Caco-2 (cell line): ENCODE measurements around the gene RBM25. TPM values are rescaled to one million over a fixed set of nuclear protein-coding genes. Genes with fewer than 3 reads are reported as not detected.

ENCODE experiments used
- BruUV-seq: library from RNA; stranded (reverse); fragments of 400-500 nt; replicated peaks from 2 replicates; lab custom pipeline; 2021; lab: Mats Ljungman, UMichigan
- CTCF ChIA-PET: fragments of 300-600 bp; sonication (Branson Sonifier 250); formaldehyde crosslinking; loops from one replicate; lab custom pipeline; 2022; ENCODE audit warnings: antibody characterized with exemption; lab: Charles Lee
- POLR2A ChIA-PET: fragments of 300-600 bp; sonication (Branson Sonifier 250); formaldehyde crosslinking; loops from one replicate; lab custom pipeline; 2022; ENCODE audit warnings: antibody characterized with exemption; lab: Charles Lee
- DNase-seq, 2 experiments: peaks; one replicate each; pipeline versions ENCODE4 v3.0.0 to v3.0.0-alpha.2; 2020 to 2022
- H3K27me3 ChIP-seq: replicated peaks from 2 replicates; pipeline ENCODE4 v1.6.0; 2011; ENCODE audit warnings: low read length; ENCODE audit not compliant: control insufficient read depth, insufficient read depth
- H3K36me3 ChIP-seq: 2 replicates; pipeline ENCODE4 v1.5.1; 2011; ENCODE audit warnings: low read length; ENCODE audit not compliant: control insufficient read depth, insufficient read depth
- H3K4me1 ChIP-seq: fragments of 250-450 bp; sonication (Bioruptor Pico); 2 replicates; pipeline ENCODE4 v1.5.1; 2020; ENCODE audit warnings: mild to moderate bottlenecking
- H3K4me3 ChIP-seq: 2 replicates; pipeline ENCODE4 v1.5.1; 2011; ENCODE audit warnings: low read depth, mild to moderate bottlenecking, control low read depth, low read length
- H3K9me3 ChIP-seq: fragments of 250-450 bp; sonication (Bioruptor Pico); 2 replicates; pipeline ENCODE4 v1.5.1; 2020; ENCODE audit warnings: mild to moderate bottlenecking, moderate library complexity
- H3K27ac Mint-ChIP-seq: one replicate; pipeline ENCODE4 v1.8.0; 2022; ENCODE audit warnings: mixed read lengths; ENCODE audit not compliant: unreplicated experiment
- H3K27me3 Mint-ChIP-seq: one replicate; pipeline ENCODE4 v1.8.0; 2022; ENCODE audit warnings: mixed read lengths; ENCODE audit not compliant: insufficient read depth, unreplicated experiment
- H3K36me3 Mint-ChIP-seq: one replicate; pipeline ENCODE4 v1.8.0; 2022; ENCODE audit warnings: mild to moderate bottlenecking, mixed read lengths; ENCODE audit not compliant: insufficient read depth, unreplicated experiment
- H3K4me1 Mint-ChIP-seq: one replicate; pipeline ENCODE4 v1.8.0; 2022; ENCODE audit warnings: low read depth, mixed read lengths; ENCODE audit not compliant: unreplicated experiment
- H3K4me3 Mint-ChIP-seq: one replicate; pipeline ENCODE4 v1.8.0; 2022; ENCODE audit warnings: mild to moderate bottlenecking, moderate library complexity, mixed read lengths; ENCODE audit not compliant: unreplicated experiment
- H3K9me3 Mint-ChIP-seq: one replicate; pipeline ENCODE4 v1.8.0; 2022; ENCODE audit warnings: mixed read lengths; ENCODE audit not compliant: unreplicated experiment
- intact Hi-C: fragments of 100-400 bp; cut with micrococcal nuclease; formaldehyde crosslinking; loops from one replicate; pipeline ENCODE4 v1.10.0; 2022; ENCODE audit not compliant: unreplicated experiment
- total RNA-seq: library from RNA; stranded (reverse); gene quantifications from 2 replicates; pipeline ENCODE4 v1.2.3, GENCODE V29; 2022
- TF ChIP-seq, protein P1 (sequence below), 2 experiments: fragments of 200-600 bp in 1 of 2; IDR thresholded peaks; 1 replicate in 1 of 2; 2 replicates in 1 of 2; pipeline versions ENCODE4 v1.5.1 to v1.8.0; 2011 to 2022; ENCODE audit warnings: antibody characterized with exemption in 1 of 2, control low read depth in 1 of 2, inconsistent platforms in 1 of 2, low read depth in 1 of 2, low read length in 1 of 2, mild to moderate bottlenecking in 1 of 2, moderate library complexity in 1 of 2; ENCODE audit not compliant: insufficient read depth in 1 of 2, severe bottlenecking in 1 of 2, unreplicated experiment in 1 of 2

The RBM25 gene
- total RNA-seq, 1 experiment from 2014 or later = 89.3 TPM

DNA sequence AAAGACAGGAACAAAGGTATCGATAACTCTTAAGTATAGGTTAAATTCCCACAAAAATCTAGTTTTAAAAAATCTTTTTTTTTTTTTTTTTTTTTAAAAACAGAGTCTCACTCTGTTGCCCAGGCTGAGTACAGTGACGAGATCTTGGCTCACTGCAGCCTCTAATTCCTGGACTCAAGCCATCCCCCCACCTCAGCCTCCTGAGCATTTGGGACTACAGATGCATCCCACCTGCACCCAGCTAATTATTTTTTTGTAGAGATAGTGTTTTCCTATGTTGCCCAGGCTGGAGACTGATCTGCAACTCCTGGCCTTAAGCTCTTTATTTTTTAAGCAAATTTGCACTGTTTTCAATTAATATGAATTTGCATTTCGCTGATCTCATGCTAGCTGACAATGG lies 87.8 kb downstream of the RBM25 start:
- no TSS peak for BruUV-seq
- no peaks in the 10 kb centered on the region for H3K4me1 Mint-ChIP-seq
- Histone ChIP-seq H3K9me3 (no peaks in the 10 kb centered on the region), H3K4me1 (peaks cover 23% of the 10 kb centered on the region), H3K4me3 (no peak overlapping the region), H3K27me3 (no peaks in the 10 kb centered on the region), H3K36me3 (no peaks in the 10 kb centered on the region; the same call in none of the 2 replicates)
- ChIA-PET POLR2A (no interaction called here), CTCF (no interaction called here)
- H3K4me3 Mint-ChIP-seq = no peak overlapping the region
- H3K9me3 Mint-ChIP-seq = no peaks in the 10 kb centered on the region
- intact Hi-C loops = no loop called here
- no peak overlapping the region for H3K27ac Mint-ChIP-seq
- no peaks in the 10 kb centered on the region for H3K27me3 Mint-ChIP-seq
- peaks cover 16% of the 10 kb centered on the region for H3K36me3 Mint-ChIP-seq
- DNase-seq = no peak
- TF ChIP-seq, protein P1, sequence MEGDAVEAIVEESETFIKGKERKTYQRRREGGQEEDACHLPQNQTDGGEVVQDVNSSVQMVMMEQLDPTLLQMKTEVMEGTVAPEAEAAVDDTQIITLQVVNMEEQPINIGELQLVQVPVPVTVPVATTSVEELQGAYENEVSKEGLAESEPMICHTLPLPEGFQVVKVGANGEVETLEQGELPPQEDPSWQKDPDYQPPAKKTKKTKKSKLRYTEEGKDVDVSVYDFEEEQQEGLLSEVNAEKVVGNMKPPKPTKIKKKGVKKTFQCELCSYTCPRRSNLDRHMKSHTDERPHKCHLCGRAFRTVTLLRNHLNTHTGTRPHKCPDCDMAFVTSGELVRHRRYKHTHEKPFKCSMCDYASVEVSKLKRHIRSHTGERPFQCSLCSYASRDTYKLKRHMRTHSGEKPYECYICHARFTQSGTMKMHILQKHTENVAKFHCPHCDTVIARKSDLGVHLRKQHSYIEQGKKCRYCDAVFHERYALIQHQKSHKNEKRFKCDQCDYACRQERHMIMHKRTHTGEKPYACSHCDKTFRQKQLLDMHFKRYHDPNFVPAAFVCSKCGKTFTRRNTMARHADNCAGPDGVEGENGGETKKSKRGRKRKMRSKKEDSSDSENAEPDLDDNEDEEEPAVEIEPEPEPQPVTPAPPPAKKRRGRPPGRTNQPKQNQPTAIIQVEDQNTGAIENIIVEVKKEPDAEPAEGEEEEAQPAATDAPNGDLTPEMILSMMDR (IDR thresholded peaks at IDR 0.05; ENCODE audit: insufficient read depth in 1 of 2, low read depth in 1 of 2, low read length in 1 of 2, severe bottlenecking in 1 of 2, unreplicated experiment in 1 of 2) = no peak

DNA sequence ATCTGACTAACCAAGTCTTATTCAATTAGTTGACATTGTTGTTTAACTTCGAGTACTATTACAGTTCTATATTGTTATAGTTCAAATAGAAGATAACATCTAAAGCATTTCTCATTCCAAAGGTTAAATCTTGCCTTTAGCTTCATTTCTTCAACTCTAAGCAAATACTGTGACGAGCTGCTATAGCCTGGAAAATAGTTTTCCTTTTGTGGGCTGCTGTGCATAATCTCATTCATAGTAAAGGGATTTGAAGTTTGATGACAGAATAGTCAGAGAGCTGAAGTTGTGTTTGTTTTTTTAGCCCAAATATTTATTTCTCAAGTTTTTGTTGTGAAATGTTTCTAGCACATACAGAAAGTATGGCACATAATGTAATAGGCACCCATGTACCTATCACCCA lies 91.4 kb downstream of the RBM25 start:
- no peaks in the 10 kb centered on the region for H3K4me1 Mint-ChIP-seq
- TF ChIP-seq, protein P1 (IDR thresholded peaks at IDR 0.05; ENCODE audit: insufficient read depth in 1 of 2, low read depth in 1 of 2, low read length in 1 of 2, severe bottlenecking in 1 of 2, unreplicated experiment in 1 of 2) = no peak
- CTCF ChIA-PET = no interaction called here
- Histone ChIP-seq H3K9me3 (no peaks in the 10 kb centered on the region), H3K4me1 (peaks cover 23% of the 10 kb centered on the region), H3K36me3 (no peaks in the 10 kb centered on the region; the same call in none of the 2 replicates), H3K27me3 (no peaks in the 10 kb centered on the region), H3K4me3 (no peak overlapping the region)
- H3K36me3 Mint-ChIP-seq = peaks cover 29% of the 10 kb centered on the region
- peak in 1 of 2 experiments; percentile 30 for DNase-seq
- H3K4me3 Mint-ChIP-seq = no peak overlapping the region
- intact Hi-C loops = no loop called here
- H3K27me3 Mint-ChIP-seq = no peaks in the 10 kb centered on the region
- no peaks in the 10 kb centered on the region for H3K9me3 Mint-ChIP-seq
- BruUV-seq = no TSS peak
- POLR2A ChIA-PET = interaction anchor here (0.7 to 1.3 kb wide), 2 partner anchors 12 to 14 kb away, joined by 3 to 14 read pairs; partner anchors contain the start of gene PSEN1
- H3K27ac Mint-ChIP-seq = peak overlapping the region; percentile 55

DNA sequence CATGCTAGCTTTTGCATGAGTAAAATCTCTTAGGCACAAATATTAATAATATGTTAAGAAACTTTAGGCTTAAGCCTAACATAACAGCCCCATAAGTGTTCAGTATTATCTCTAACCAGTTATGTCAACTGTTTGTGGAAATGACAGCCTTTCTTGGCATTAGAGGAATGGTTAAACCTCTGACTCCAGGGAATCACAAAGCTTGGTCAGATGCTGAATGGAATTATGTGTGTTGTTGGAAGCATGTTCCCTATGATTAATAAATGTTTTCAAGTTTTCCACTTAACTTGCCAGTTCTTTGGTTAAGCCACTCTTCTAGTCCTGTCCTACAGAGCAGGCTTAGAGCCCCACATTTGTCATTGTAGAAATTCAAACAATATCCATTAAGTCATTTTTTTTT lies 94.9 kb downstream of the RBM25 start:
- ChIA-PET CTCF (no interaction called here), POLR2A (no interaction called here)
- Mint-ChIP-seq H3K4me3 (no peak overlapping the region), H3K4me1 (no peaks in the 10 kb centered on the region), H3K27me3 (no peaks in the 10 kb centered on the region), H3K27ac (no peak overlapping the region), H3K36me3 (peaks cover 42% of the 10 kb centered on the region), H3K9me3 (no peaks in the 10 kb centered on the region)
- BruUV-seq = no TSS peak
- no peaks in the 10 kb centered on the region for H3K27me3 ChIP-seq
- H3K36me3 ChIP-seq = no peaks in the 10 kb centered on the region; the same call in 1 of the 2 replicates
- no peak overlapping the region for H3K4me3 ChIP-seq
- TF ChIP-seq, protein P1 (IDR thresholded peaks at IDR 0.05; ENCODE audit: insufficient read depth in 1 of 2, low read depth in 1 of 2, low read length in 1 of 2, severe bottlenecking in 1 of 2, unreplicated experiment in 1 of 2) = no peak
- H3K4me1 ChIP-seq = peaks cover 11% of the 10 kb centered on the region
- intact Hi-C loops = no loop called here
- no peaks in the 10 kb centered on the region for H3K9me3 ChIP-seq
- no peak for DNase-seq
